ENCODE data around the gene HDAC4. TPM values are rescaled to one million over a fixed set of nuclear protein-coding genes. Genes with fewer than 3 reads are reported as not detected.
A peak's percentile ranks its signal among the peaks of the same experiment; 100 is the strongest.

Gene HDAC4
- total RNA-seq, 4 donors from 2014 or later, result 51.4 to 107 (median 70.8) TPM

DNA sequence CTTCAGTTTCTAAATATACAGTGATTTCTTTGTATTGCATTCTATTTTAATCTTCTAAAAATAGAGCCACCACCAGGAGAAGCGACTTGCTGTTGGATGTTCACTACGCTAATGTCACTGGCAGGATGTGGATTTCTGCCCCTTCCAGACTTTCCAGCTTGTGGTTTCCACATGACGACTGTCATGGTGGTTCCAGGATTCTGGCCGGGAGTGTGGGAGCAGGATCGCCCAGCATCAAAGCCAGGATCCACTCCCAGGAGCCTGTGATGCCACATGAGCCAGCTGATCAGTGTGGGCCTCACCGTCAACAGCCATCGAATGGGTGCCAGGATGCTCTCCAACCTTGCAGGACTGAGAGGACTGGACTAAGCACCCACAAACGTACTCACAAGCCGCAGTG, 148.8 kb downstream of the HDAC4 start:
- Histone ChIP-seq H3K27me3 (no peaks in the 10 kb centered on the region), H3K9me3 (no peaks in the 10 kb centered on the region), H3K36me3 (no peaks in the 10 kb centered on the region), H3K4me1 (peaks cover 39% of the 10 kb centered on the region), H3K27ac (peak overlapping the region; percentile 15), H3K4me3 (no peak overlapping the region)
- TF ChIP-seq POLR2AphosphoS5 (IDR thresholded peaks at IDR 0.05) (no peak), EP300 (IDR thresholded peaks at IDR 0.05) (no peak), POLR2A (IDR thresholded peaks at IDR 0.05) (no peak), CTCF (IDR thresholded peaks at IDR 0.05) (no peak)
- DNase-seq (ENCODE audit: low spot score in 2 of 2), result peak; percentile 50 to 68
- WGBS, result 53% methylated on average over 5 of the region's 9 CpGs

GRCh38 chr2:239250216-239251081, 150.4 kb downstream of the HDAC4 start:
- H3K9me3 ChIP-seq, result no peaks in the 10 kb centered on the region
- H3K36me3 ChIP-seq, result no peaks in the 10 kb centered on the region
- 87% methylated on average over 21 of the region's 30 CpGs for WGBS
- H3K27ac ChIP-seq, result no peak overlapping the region
- DNase-seq (ENCODE audit: low spot score in 2 of 2), result peak; percentile 47 to 75
- TF ChIP-seq EP300 (IDR thresholded peaks at IDR 0.05), result no peak
- H3K27me3 ChIP-seq, result no peaks in the 10 kb centered on the region
- no peak overlapping the region for H3K4me3 ChIP-seq
- H3K4me1 ChIP-seq, result peaks cover 43% of the 10 kb centered on the region

DNA sequence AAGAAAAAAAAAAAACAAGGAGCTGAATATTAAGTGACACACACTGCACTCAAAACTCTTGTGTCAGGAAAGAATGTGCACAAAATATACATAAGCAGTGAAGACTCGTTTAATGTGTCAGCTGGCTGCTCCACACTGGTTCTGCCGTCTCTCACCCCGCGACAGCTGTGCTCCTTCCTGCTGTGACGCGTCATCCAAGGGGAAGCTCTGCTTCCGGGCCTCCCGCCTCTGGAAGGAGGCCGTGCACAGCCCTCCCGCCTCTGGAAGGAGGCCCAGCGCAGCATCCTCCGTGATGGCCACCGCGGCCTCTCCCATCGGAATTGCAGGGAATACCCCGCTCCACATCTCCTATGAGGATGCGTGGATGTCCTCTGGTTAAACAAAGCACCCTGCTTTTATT, 151.0 kb downstream of the HDAC4 start:
- WGBS, result 56% methylated on average over 13 of the region's 17 CpGs
- Histone ChIP-seq H3K9me3 (no peaks in the 10 kb centered on the region), H3K36me3 (no peaks in the 10 kb centered on the region), H3K27ac (no peak overlapping the region), H3K4me3 (no peak overlapping the region), H3K27me3 (no peaks in the 10 kb centered on the region), H3K4me1 (peaks cover 48% of the 10 kb centered on the region)
- no peak for TF ChIP-seq CTCF (IDR thresholded peaks at IDR 0.05)
- peak in 1 of 3 donors; percentile 25 for TF ChIP-seq POLR2AphosphoS5 (IDR thresholded peaks at IDR 0.05)
- TF ChIP-seq POLR2A (IDR thresholded peaks at IDR 0.05), result no peak
- TF ChIP-seq EP300 (IDR thresholded peaks at IDR 0.05), result no peak
- peak; percentile 76 to 80 for DNase-seq (ENCODE audit: low spot score in 2 of 2)

DNA sequence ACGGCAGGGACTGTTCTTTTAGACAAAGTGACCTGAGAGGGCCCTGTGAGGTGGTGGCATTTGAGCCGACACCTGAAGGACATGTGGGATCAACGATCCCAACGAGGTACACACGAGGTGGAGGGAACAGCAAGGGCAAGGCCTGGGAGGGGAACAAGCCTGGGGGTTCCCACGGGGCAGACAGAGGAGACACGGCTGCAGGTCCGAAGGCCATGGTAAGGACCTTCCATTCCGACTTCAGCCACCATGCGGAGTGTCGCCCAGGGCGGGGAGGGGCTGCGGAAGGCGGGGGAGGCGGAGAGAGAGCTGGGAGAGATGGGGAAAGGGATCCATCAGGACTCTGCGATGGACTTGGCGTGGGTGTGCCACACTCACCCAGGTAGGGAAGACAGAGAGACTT, 151.8 kb downstream of the HDAC4 start:
- H3K9me3 ChIP-seq, result no peaks in the 10 kb centered on the region
- peak; percentile 58 to 77 for DNase-seq (ENCODE audit: low spot score in 2 of 2)
- WGBS, result 93% methylated on average over 17 of the region's 17 CpGs
- no peak for TF ChIP-seq CTCF (IDR thresholded peaks at IDR 0.05)
- TF ChIP-seq POLR2AphosphoS5 (IDR thresholded peaks at IDR 0.05), result no peak
- TF ChIP-seq POLR2A (IDR thresholded peaks at IDR 0.05), result no peak
- TF ChIP-seq EP300 (IDR thresholded peaks at IDR 0.05), result no peak
- no peak overlapping the region for H3K4me3 ChIP-seq
- H3K36me3 ChIP-seq, result no peaks in the 10 kb centered on the region
- H3K4me1 ChIP-seq, result peaks cover 52% of the 10 kb centered on the region
- H3K27ac ChIP-seq, result no peak overlapping the region
- no peaks in the 10 kb centered on the region for H3K27me3 ChIP-seq

GRCh38 chr2:239247401-239248245, 153.2 kb downstream of the HDAC4 start:
- Histone ChIP-seq H3K4me1 (peaks cover 47% of the 10 kb centered on the region), H3K27ac (no peak overlapping the region)
- WGBS, result 90% methylated on average over 31 of the region's 31 CpGs

More at GRCh38 chr2:239247401-239248245, 153.2 kb downstream of the HDAC4 start:
- H3K36me3 ChIP-seq, result no peaks in the 10 kb centered on the region
- peak; percentile 44 to 68 for DNase-seq (ENCODE audit: low spot score in 2 of 2)
- no peak overlapping the region for H3K4me3 ChIP-seq
- H3K9me3 ChIP-seq, result no peaks in the 10 kb centered on the region
- TF ChIP-seq POLR2AphosphoS5 (IDR thresholded peaks at IDR 0.05), result no peak
- no peak for TF ChIP-seq POLR2A (IDR thresholded peaks at IDR 0.05)
- no peak for TF ChIP-seq CTCF (IDR thresholded peaks at IDR 0.05)
- no peak for TF ChIP-seq EP300 (IDR thresholded peaks at IDR 0.05)
- no peaks in the 10 kb centered on the region for H3K27me3 ChIP-seq
